ENCODE results near the gene FBXL13. TPM values are rescaled to one million over a fixed set of nuclear protein-coding genes. Genes with fewer than 3 reads are reported as not detected.

The FBXL13 gene
- total and polyA plus RNA-seq, 2 experiments from 2014 or later: 0.24 to 0.43 TPM

DNA sequence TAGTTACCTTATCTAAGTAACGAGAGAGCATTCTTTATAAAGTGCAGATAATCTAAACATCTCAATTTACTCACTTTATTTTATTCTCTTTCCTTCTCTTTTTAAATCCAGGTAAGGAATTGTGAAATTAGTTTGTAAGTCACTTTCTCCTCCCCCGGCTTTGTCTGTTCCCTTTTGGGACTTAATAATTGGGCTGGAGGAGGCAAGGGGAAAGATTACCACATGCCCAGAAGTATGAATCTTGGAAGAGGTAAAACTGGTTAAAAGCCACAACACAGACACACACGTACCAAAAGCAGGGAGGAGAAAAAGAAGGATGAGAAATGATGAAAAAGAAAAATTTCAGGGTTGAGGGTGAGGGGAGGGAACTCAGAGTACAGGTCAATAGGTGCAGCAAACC lies 225.1 kb downstream of the FBXL13 start:
- TF ChIP-seq EZH2 (IDR thresholded peaks at IDR 0.05; ENCODE audit: insufficient read depth, poor library complexity, severe bottlenecking): no peak
- no peak for TF ChIP-seq EZH2phosphoT487 (IDR thresholded peaks at IDR 0.05; ENCODE audit: insufficient read depth, low read depth)
- Histone ChIP-seq H3K9me3 (ENCODE audit: low read depth) (no peaks in the 10 kb centered on the region), H4K20me1 (ENCODE audit: insufficient read depth) (no peaks in the 10 kb centered on the region), H3K36me3 (ENCODE audit: low read depth) (no peaks in the 10 kb centered on the region), H3K27me3 (replicated peaks; ENCODE audit: insufficient read depth) (no peaks in the 10 kb centered on the region), H2AFZ (no peak overlapping the region), H3K79me2 (ENCODE audit: insufficient read depth) (no peaks in the 10 kb centered on the region), H3K4me3 (no peak overlapping the region), H3K9ac (peak overlapping the region; percentile 19; the same call in 1 of the 2 replicates), H3K27ac (0 out of 2 replicates have a peak overlapping the region, but pooled peaks have one; percentile 26), H3K9me2 (ENCODE audit: insufficient read depth) (no peaks in the 10 kb centered on the region), H3K4me2 (ENCODE audit: unreplicated experiment) (peak overlapping the region; percentile 15), H3F3A (ENCODE audit: insufficient read depth) (peaks cover 12% of the 10 kb centered on the region), H3K4me1 (ENCODE audit: insufficient read depth) (peaks cover 13% of the 10 kb centered on the region)
- in situ Hi-C loops (cut with MboI): no loop called here
- WGBS, 2 experiments (ENCODE audit: low coverage in 1 of 2, low lambda C conversion rate in 2 of 2, missing lambda C conversion rate in 2 of 2): 21 to 24% methylated on average over 3 of the region's 3 CpGs
- DNase-seq: peak; percentile 27

DNA sequence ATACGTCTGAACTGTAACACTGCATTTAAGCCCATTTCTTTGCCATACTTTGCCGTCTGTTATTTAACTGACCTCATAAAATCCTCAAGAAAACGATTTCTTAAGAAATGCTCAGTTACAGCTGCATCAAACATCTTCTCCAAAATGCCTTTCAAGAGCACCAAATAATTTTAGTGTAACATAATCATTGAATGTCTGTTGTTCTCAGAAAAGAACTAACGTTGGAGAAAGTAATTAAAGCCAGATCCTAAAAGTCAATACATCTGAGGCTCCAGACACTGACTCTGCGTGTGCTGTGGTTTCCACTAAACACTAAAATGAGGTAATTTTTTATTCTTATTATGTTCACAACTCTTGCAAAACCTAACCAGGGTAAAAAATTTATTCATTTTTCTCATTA lies 225.5 kb downstream of the FBXL13 start:
- no peaks in the 10 kb centered on the region for H3K9me2 ChIP-seq (ENCODE audit: insufficient read depth)
- no peaks in the 10 kb centered on the region for H3K79me2 ChIP-seq (ENCODE audit: insufficient read depth)
- in situ Hi-C loops (cut with MboI): no loop called here
- H4K20me1 ChIP-seq (ENCODE audit: insufficient read depth): no peaks in the 10 kb centered on the region
- H3K9ac ChIP-seq: peak overlapping the region; percentile 19; the same call in 1 of the 2 replicates
- no peaks in the 10 kb centered on the region for H3K36me3 ChIP-seq (ENCODE audit: low read depth)
- DNase-seq: peak; percentile 73
- WGBS, 2 experiments (ENCODE audit: low coverage in 1 of 2, low lambda C conversion rate in 2 of 2, missing lambda C conversion rate in 2 of 2): 17 to 22% methylated on average over 5 of the region's 5 CpGs
- H3K4me2 ChIP-seq (ENCODE audit: unreplicated experiment): peak overlapping the region; percentile 15
- peak overlapping the region; percentile 26 for H3K27ac ChIP-seq
- TF ChIP-seq EZH2 (IDR thresholded peaks at IDR 0.05; ENCODE audit: insufficient read depth, poor library complexity, severe bottlenecking): no peak
- TF ChIP-seq EZH2phosphoT487 (IDR thresholded peaks at IDR 0.05; ENCODE audit: insufficient read depth, low read depth): no peak
- H3F3A ChIP-seq (ENCODE audit: insufficient read depth): peaks cover 12% of the 10 kb centered on the region
- H3K4me3 ChIP-seq: no peak overlapping the region
- H3K9me3 ChIP-seq (ENCODE audit: low read depth): no peaks in the 10 kb centered on the region
- no peak overlapping the region for H2AFZ ChIP-seq
- peaks cover 13% of the 10 kb centered on the region for H3K4me1 ChIP-seq (ENCODE audit: insufficient read depth)
- no peaks in the 10 kb centered on the region for H3K27me3 ChIP-seq (replicated peaks; ENCODE audit: insufficient read depth)

DNA sequence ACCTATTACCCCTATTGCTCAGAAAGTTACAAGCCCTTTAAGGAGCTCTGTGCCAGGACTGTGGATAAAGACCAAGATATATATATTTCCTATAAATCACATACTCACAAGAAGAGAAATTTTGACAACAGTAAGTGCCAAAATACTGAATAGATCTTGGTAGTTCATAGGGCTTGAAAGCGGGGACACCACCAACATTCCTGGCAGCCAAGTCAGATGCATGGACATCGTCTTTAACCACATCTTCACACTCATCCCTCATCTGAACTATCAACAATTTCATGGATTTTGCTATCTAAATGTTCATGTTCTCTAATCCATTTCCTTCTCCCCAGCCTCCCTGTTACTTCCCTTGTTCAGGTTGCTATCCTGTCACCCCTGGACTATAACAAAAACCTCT lies 229.2 kb downstream of the FBXL13 start:
- WGBS, 2 experiments (ENCODE audit: low coverage in 1 of 2, low lambda C conversion rate in 2 of 2, missing lambda C conversion rate in 2 of 2): 63 to 70% methylated on average over 2 of the region's 2 CpGs
- Histone ChIP-seq H3K27me3 (replicated peaks; ENCODE audit: insufficient read depth) (no peaks in the 10 kb centered on the region), H4K20me1 (ENCODE audit: insufficient read depth) (no peaks in the 10 kb centered on the region), H3K9me3 (ENCODE audit: low read depth) (no peaks in the 10 kb centered on the region), H3K36me3 (ENCODE audit: low read depth) (no peaks in the 10 kb centered on the region), H3K9me2 (ENCODE audit: insufficient read depth) (no peaks in the 10 kb centered on the region), H3K9ac (no peak overlapping the region), H2AFZ (no peak overlapping the region), H3K4me3 (no peak overlapping the region), H3F3A (ENCODE audit: insufficient read depth) (peaks cover 22% of the 10 kb centered on the region), H3K4me2 (ENCODE audit: unreplicated experiment) (no peak overlapping the region), H3K27ac (no peak overlapping the region), H3K4me1 (ENCODE audit: insufficient read depth) (peaks cover 16% of the 10 kb centered on the region), H3K79me2 (ENCODE audit: insufficient read depth) (no peaks in the 10 kb centered on the region)
- TF ChIP-seq EZH2 (IDR thresholded peaks at IDR 0.05; ENCODE audit: insufficient read depth, poor library complexity, severe bottlenecking) (no peak), EZH2phosphoT487 (IDR thresholded peaks at IDR 0.05; ENCODE audit: insufficient read depth, low read depth) (no peak)
- DNase-seq: no peak
- in situ Hi-C loops (cut with MboI): no loop called here

DNA sequence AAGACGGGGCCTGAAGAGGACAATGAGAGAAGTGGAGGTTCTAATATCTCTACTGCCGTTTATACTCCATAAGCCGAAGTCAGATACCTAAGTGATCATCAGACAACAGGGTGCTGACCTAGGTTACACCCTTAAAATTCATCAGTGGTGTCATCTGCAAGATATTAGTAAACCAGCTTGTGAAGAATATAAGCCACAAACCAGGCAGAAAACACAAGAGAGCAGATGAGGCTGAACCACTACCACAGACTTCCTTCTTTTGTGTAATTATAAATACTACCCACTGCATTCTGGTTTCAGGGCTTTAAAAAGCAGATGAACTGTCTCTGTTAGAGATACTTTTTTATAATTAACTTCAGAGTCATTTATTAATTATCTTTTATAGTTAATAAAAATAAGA lies 230.7 kb downstream of the FBXL13 start:
- Histone ChIP-seq H3K36me3 (ENCODE audit: low read depth) (no peaks in the 10 kb centered on the region), H4K20me1 (ENCODE audit: insufficient read depth) (no peaks in the 10 kb centered on the region), H3K9ac (no peak overlapping the region), H3K9me3 (ENCODE audit: low read depth) (no peaks in the 10 kb centered on the region), H2AFZ (no peak overlapping the region), H3K4me2 (ENCODE audit: unreplicated experiment) (no peak overlapping the region), H3K9me2 (ENCODE audit: insufficient read depth) (no peaks in the 10 kb centered on the region), H3K79me2 (ENCODE audit: insufficient read depth) (no peaks in the 10 kb centered on the region), H3F3A (ENCODE audit: insufficient read depth) (peaks cover 13% of the 10 kb centered on the region), H3K27ac (no peak overlapping the region), H3K27me3 (replicated peaks; ENCODE audit: insufficient read depth) (no peaks in the 10 kb centered on the region), H3K4me3 (no peak overlapping the region), H3K4me1 (ENCODE audit: insufficient read depth) (peaks cover 7% of the 10 kb centered on the region)
- in situ Hi-C loops (cut with MboI): no loop called here
- WGBS, 2 experiments (ENCODE audit: low coverage in 1 of 2, low lambda C conversion rate in 2 of 2, missing lambda C conversion rate in 2 of 2): 94% methylated on average over 3 of the region's 3 CpGs
- TF ChIP-seq EZH2 (IDR thresholded peaks at IDR 0.05; ENCODE audit: insufficient read depth, poor library complexity, severe bottlenecking): no peak
- TF ChIP-seq EZH2phosphoT487 (IDR thresholded peaks at IDR 0.05; ENCODE audit: insufficient read depth, low read depth): no peak
- DNase-seq: no peak

DNA sequence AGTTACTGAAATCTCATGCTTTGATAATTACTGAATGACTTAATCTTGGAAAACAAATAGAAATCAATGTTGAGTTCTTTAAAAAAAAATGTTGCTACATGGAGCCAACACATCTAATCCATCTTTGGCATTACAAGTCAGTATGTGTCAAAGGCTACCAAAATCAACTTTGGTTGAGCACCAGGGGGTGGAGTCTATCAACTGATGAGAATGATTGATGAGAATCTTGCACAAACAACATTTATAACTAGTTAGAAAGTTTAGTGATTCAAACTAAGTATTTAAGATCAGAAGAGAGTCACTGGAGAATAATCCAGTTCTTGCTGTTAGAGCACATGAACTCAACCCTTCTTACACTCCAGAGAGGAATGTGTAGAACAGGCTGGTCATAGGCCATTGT lies 232.3 kb downstream of the FBXL13 start:
- peak; percentile 29 for DNase-seq
- TF ChIP-seq EZH2 (IDR thresholded peaks at IDR 0.05; ENCODE audit: insufficient read depth, poor library complexity, severe bottlenecking): no peak
- TF ChIP-seq EZH2phosphoT487 (IDR thresholded peaks at IDR 0.05; ENCODE audit: insufficient read depth, low read depth): no peak
- no peak overlapping the region for H3K9ac ChIP-seq

More for the DNA sequence above, 232.3 kb downstream of the FBXL13 start:
- Histone ChIP-seq H4K20me1 (ENCODE audit: insufficient read depth) (no peaks in the 10 kb centered on the region), H3K4me3 (no peak overlapping the region), H3K4me1 (ENCODE audit: insufficient read depth) (peaks cover 4% of the 10 kb centered on the region; the same call in 1 of the 2 replicates), H3K79me2 (ENCODE audit: insufficient read depth) (no peaks in the 10 kb centered on the region), H2AFZ (no peak overlapping the region), H3K9me2 (ENCODE audit: insufficient read depth) (no peaks in the 10 kb centered on the region), H3K4me2 (ENCODE audit: unreplicated experiment) (no peak overlapping the region), H3F3A (ENCODE audit: insufficient read depth) (peaks cover 10% of the 10 kb centered on the region; the same call in 1 of the 2 replicates), H3K27me3 (replicated peaks; ENCODE audit: insufficient read depth) (no peaks in the 10 kb centered on the region), H3K27ac (no peak overlapping the region), H3K36me3 (ENCODE audit: low read depth) (no peaks in the 10 kb centered on the region), H3K9me3 (ENCODE audit: low read depth) (no peaks in the 10 kb centered on the region)
- in situ Hi-C loops (cut with MboI): no loop called here

All from GM23248 (cell line).